GM12872 (cell line): ENCODE results near the gene ENTREP1.

Experiments
- TF ChIP-seq, protein P1 (sequence below): IDR thresholded peaks from 3 replicates; pipeline ENCODE4 v1.5.1; 2011; ENCODE audit warnings: low read depth, mild to moderate bottlenecking, low read length, moderate library complexity; ENCODE audit not compliant: insufficient read depth

The ENTREP1 gene

DNA sequence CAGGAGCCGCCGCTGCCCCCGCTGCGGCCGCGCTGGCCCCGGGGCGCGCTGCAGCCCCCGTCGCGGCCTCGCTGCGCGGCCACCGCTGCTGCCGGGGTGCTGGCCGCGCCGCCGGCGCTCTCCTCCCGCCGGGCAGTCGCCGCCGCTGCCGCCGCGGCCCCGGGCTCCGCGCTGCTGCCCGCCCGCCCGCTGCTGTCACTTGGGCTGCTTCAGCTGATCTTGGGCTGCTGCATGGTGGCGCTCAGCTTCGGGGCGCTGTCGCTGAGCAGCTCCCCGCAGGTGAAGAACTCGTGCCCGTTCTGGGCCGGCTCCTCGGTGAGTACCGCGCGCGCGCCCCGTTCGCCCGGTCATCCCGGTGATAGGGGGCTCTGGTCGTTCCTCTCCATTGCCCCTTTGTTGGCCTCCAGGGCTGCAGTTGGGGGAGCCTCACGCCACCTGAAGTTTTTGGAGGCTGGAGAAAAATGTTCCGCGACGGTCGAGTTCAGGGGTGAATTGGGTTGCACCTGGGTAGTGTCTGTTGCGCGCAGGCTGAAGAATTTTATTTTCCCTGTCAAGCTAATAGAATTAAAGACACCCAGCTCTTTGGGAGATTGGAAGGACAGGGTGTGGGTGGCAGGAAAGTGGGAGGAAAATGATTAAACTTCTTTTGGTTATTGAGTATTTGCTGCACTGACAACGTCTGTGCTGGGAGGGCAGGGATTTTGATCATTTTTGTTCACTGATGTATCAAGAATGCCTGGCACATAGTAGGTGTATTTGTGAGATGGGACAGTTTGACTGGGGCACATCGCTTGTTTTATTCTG is 596 bp downstream of the ENTREP1 start:
- TF ChIP-seq, protein P1, sequence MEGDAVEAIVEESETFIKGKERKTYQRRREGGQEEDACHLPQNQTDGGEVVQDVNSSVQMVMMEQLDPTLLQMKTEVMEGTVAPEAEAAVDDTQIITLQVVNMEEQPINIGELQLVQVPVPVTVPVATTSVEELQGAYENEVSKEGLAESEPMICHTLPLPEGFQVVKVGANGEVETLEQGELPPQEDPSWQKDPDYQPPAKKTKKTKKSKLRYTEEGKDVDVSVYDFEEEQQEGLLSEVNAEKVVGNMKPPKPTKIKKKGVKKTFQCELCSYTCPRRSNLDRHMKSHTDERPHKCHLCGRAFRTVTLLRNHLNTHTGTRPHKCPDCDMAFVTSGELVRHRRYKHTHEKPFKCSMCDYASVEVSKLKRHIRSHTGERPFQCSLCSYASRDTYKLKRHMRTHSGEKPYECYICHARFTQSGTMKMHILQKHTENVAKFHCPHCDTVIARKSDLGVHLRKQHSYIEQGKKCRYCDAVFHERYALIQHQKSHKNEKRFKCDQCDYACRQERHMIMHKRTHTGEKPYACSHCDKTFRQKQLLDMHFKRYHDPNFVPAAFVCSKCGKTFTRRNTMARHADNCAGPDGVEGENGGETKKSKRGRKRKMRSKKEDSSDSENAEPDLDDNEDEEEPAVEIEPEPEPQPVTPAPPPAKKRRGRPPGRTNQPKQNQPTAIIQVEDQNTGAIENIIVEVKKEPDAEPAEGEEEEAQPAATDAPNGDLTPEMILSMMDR = no peak

GRCh38 chr9:69326261-69326660 is 1.2 kb downstream of the ENTREP1 start:
- TF ChIP-seq, protein P1 = no peak

DNA sequence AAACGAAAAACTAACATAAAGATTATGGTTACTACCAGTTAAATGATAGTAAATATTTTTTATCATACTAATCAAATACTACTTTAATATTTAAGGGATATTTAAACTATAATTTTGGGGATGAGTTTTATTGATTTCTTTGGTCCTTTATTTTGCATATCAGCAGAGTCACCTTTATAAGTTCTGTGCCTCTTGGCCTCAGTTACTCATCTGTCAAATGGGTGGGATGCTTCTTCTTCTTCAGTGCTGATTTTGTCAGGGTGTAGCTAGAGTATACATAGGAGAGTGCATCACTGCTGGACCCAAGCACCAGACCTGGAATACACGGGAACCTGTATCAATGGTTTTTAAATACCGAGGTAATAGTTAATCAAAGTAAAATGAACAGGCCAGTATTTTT is 5.6 kb downstream of the ENTREP1 start:
- TF ChIP-seq, protein P1 = no peak

DNA sequence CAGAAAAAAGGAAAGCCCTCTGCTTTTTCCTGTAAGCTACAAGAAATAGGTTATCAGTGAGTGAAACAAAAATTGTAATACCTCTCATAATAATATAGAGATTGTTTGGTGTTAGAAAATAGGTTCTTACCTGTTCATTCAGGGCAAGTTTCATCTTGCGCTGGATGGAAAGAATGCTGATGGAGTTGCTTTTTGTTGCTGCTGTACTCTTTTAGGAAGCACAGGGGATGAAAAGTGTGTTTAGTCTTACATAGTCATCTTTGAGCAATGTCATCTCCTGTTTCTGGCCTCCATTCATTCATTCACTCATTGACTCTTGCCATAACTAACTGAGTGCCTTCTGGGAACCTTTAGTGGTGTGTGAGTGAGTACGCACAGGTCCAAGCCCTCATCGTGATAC is 6.4 kb downstream of the ENTREP1 start:
- TF ChIP-seq, protein P1 = no peak

DNA sequence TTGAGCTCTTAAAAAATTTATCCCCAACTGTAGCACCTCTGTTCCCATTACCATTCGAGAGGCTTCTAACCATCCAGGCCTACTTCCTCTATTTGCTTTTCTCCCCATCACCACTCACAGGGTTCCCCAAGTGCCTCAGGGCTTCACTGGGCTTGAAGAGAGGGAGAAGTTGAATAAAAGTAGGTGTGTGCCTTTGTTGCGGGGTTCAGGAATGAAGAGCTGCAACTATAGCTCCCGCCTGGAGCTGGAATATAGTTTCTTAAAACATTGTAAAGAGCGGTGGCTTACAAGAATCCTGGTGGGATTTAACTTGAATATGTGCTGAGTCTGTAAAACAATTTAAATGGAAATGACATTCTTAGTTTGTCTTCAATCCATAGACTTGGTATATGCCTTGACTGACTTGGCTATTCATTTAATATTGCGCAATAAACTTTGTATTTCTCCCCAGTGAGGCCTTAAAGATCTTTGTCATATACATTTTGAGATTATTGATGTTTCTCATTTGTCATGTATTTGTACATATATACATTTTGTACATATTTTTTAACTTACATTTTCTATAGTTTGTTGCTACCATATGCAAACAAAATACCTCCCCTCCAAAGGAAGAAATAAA is 7.2 kb downstream of the ENTREP1 start:
- TF ChIP-seq, protein P1 = no peak

GRCh38 chr9:69333716-69334115 is 8.7 kb downstream of the ENTREP1 start:
- TF ChIP-seq, protein P1 = no peak

DNA sequence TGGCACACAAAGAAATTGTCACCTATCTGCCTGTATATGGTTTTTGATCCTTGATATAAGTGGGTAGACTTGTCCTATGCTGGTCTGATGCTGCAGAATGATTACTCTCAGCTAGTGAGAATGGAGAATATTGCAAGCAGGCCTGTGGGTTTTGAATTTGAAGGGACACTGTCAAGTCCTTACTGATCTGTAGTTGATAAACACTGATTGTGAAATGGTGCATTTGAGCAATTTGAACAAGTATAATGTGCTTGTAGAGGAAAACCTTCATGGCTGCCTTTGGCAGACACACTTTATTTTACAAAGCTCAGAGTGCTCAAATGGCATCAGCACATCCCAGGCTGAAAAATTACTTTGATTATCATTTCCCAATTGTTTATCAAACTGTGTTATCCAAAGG is 9.3 kb downstream of the ENTREP1 start:
- TF ChIP-seq, protein P1 = no peak
